T-cell (primary cell): ENCODE data around the gene GUCY2D. TPM values are rescaled to one million over a fixed set of nuclear protein-coding genes. Genes with fewer than 3 reads are reported as not detected.
A peak's percentile ranks its signal among the peaks of the same experiment; 100 is the strongest.

ENCODE experiments used
- ATAC-seq, 4 experiments: fragments of 200-7000 bp in 3 of 4; fragments of 150-1000 bp in 1 of 4; cut with Tn5 transposase; replicated peaks in 1 of 4; 1 replicate in 3 of 4; 2 replicates in 1 of 4; pipeline ENCODE4 v1.10.0; 2021; ENCODE audit warnings: moderate library complexity in 3 of 4, mild to moderate bottlenecking in 2 of 4, moderate number of reproducible peaks in 1 of 4
- CTCF ChIA-PET, 2 donors: fragments of 300-600 bp; sonication (Branson Sonifier 250); formaldehyde crosslinking; loops; one replicate each; lab custom pipeline; 2022; ENCODE audit warnings: antibody characterized with exemption in 2 of 2; lab: Charles Lee
- POLR2A ChIA-PET, 2 donors: fragments of 300-600 bp; sonication (Branson Sonifier 250); formaldehyde crosslinking; loops; one replicate each; lab custom pipeline; 2022; ENCODE audit warnings: antibody characterized with exemption in 2 of 2; lab: Charles Lee
- DNase-seq, 35 experiments: peaks; one replicate each; pipeline versions ENCODE4 v3.0.0 to v3.0.0-alpha.2; 2013 to 2023
- H3K27ac ChIP-seq: one replicate; pipeline ENCODE4 v1.5.1; 2013; ENCODE audit warnings: low read length
- H3K27me3 ChIP-seq, 2 experiments: replicated peaks in 1 of 2; 1 replicate in 1 of 2; 2 replicates in 1 of 2; pipeline versions ENCODE4 v1.6.1 to v1.7.0; 2013; ENCODE audit warnings: low read length in 1 of 2, mixed read lengths in 1 of 2; ENCODE audit not compliant: control insufficient read depth in 2 of 2, insufficient read depth in 2 of 2; ENCODE audit errors: extremely low read depth in 1 of 2
- H3K36me3 ChIP-seq, 2 donors: 1 replicate in 1 of 2; 2 replicates in 1 of 2; pipeline versions ENCODE4 v1.6.1 to v1.7.0; 2013; ENCODE audit warnings: low read length in 1 of 2; ENCODE audit not compliant: control insufficient read depth in 2 of 2, insufficient read depth in 1 of 2; ENCODE audit errors: extremely low read depth in 1 of 2
- H3K4me1 ChIP-seq, 2 experiments: 1 replicate in 1 of 2; 2 replicates in 1 of 2; pipeline versions ENCODE4 v1.6.1 to v1.7.0; 2013; ENCODE audit warnings: low read length in 2 of 2, mixed read lengths in 1 of 2; ENCODE audit not compliant: insufficient read depth in 2 of 2, control insufficient read depth in 1 of 2; ENCODE audit errors: extremely low read depth in 1 of 2
- H3K4me3 ChIP-seq, 2 donors: 1 replicate in 1 of 2; 2 replicates in 1 of 2; pipeline versions ENCODE4 v1.5.1 to v1.7.0; 2013; ENCODE audit warnings: mild to moderate bottlenecking in 2 of 2, low read length in 1 of 2, moderate library complexity in 1 of 2; ENCODE audit not compliant: control insufficient read depth in 1 of 2; ENCODE audit errors: extremely low read depth in 1 of 2
- H3K9me3 ChIP-seq: 2 replicates; pipeline ENCODE4 v1.7.0; 2013
- H3K27ac Mint-ChIP-seq, 2 donors: one replicate each; pipeline ENCODE4 v1.8.0; 2020 to 2021; ENCODE audit warnings: mild to moderate bottlenecking in 2 of 2, mixed read lengths in 2 of 2
- H3K27me3 Mint-ChIP-seq, 2 donors: one replicate each; pipeline ENCODE4 v1.8.0; 2021 to 2022; ENCODE audit warnings: mixed read lengths in 2 of 2
- H3K36me3 Mint-ChIP-seq: one replicate; pipeline ENCODE4 v1.8.0; 2021; ENCODE audit warnings: mixed read lengths
- H3K4me1 Mint-ChIP-seq, 3 donors: one replicate each; pipeline ENCODE4 v1.8.0; 2020 to 2022; ENCODE audit warnings: mixed read lengths in 3 of 3, mild to moderate bottlenecking in 1 of 3
- H3K4me3 Mint-ChIP-seq, 3 donors: one replicate each; pipeline ENCODE4 v1.8.0; 2020 to 2022; ENCODE audit warnings: mild to moderate bottlenecking in 3 of 3, mixed read lengths in 3 of 3, moderate library complexity in 3 of 3
- H3K9me3 Mint-ChIP-seq, 3 donors: one replicate each; pipeline ENCODE4 v1.8.0; 2020 to 2022; ENCODE audit warnings: mixed read lengths in 3 of 3
- WGBS: methylation state at CpG from one replicate; pipeline ENCODE4 v1.1.5; 2013; ENCODE audit warnings: missing lambda C conversion rate; ENCODE audit not compliant: insufficient coverage; 5-methylcytosine and 5-hydroxymethylcytosine counted together
- total RNA-seq, 35 experiments: library from RNA in 6 of 35; stranded (reverse) in 6 of 35; fragments of 120-200 nt in 1 of 35; gene quantifications; one replicate each; pipeline versions ENCODE4 v1.2.1 to v1.2.4 and lab custom pipeline; 2013 to 2026

The GUCY2D gene
- total RNA-seq, 5 donors from 2014 or later (not counting 1 experiment from before 2014, with no cell fraction given): 0.06 TPM; not detected in 4

DNA sequence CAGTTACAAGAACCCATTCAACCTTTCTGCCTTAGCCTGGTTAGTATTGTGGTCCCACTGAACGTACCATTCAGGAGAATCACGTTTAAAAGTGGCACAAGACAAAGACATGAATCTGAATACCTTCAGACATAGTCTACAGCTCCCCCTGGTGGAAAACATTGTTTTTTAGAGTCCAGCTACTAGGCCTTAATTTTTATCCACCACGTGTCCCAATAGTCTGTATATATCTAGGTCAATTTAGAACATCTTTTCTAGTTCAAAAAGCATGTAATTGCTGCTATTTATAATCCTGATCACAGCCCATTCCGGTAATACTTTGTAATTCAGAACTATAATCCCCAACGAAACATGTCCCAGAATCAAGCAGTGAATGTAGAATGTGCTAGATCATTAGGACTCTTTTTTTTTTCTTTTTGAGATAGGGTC is 13.7 kb upstream of the GUCY2D start:
- peaks cover 0 to 8% of the 10 kb centered on the region in 2 experiments for H3K27me3 ChIP-seq
- H3K36me3 ChIP-seq: no peaks in the 10 kb centered on the region
- no peak overlapping the region for H3K27ac ChIP-seq
- ChIA-PET CTCF (interaction anchor here (0.6 to 2.8 kb wide), 20 partner anchors 30 to 443 kb away, joined by 3 to 32 read pairs (median 4); partner anchors contain the start of genes CNTROB (in 1 of the 2), NAA38 (in 1 of the 2), RNF227 (in 1 of the 2) and TRAPPC1 (in 1 of the 2)), POLR2A (no interaction called here)
- peak in 20 of 35 experiments; percentile 14 to 91 (median 39) for DNase-seq
- no peaks in the 10 kb centered on the region for H3K9me3 Mint-ChIP-seq
- H3K4me3 ChIP-seq: no peak overlapping the region
- H3K4me3 Mint-ChIP-seq: peak overlapping the region; percentile 44 to 88 (median 75)
- H3K4me1 ChIP-seq: peaks cover 2 to 15% of the 10 kb centered on the region in 2 experiments
- ATAC-seq: peak; percentile 31 to 46 (median 35)
- peaks cover 18 to 26% (median 20%) of the 10 kb centered on the region in 3 donors for H3K4me1 Mint-ChIP-seq
- 0% methylated on average over 2 of the region's 5 CpGs for WGBS
- peaks cover 0 to 4% of the 10 kb centered on the region in 2 donors for H3K27me3 Mint-ChIP-seq
- H3K27ac Mint-ChIP-seq: peak overlapping the region; percentile 89 to 90
- H3K36me3 Mint-ChIP-seq: no peaks in the 10 kb centered on the region
- no peaks in the 10 kb centered on the region for H3K9me3 ChIP-seq

DNA sequence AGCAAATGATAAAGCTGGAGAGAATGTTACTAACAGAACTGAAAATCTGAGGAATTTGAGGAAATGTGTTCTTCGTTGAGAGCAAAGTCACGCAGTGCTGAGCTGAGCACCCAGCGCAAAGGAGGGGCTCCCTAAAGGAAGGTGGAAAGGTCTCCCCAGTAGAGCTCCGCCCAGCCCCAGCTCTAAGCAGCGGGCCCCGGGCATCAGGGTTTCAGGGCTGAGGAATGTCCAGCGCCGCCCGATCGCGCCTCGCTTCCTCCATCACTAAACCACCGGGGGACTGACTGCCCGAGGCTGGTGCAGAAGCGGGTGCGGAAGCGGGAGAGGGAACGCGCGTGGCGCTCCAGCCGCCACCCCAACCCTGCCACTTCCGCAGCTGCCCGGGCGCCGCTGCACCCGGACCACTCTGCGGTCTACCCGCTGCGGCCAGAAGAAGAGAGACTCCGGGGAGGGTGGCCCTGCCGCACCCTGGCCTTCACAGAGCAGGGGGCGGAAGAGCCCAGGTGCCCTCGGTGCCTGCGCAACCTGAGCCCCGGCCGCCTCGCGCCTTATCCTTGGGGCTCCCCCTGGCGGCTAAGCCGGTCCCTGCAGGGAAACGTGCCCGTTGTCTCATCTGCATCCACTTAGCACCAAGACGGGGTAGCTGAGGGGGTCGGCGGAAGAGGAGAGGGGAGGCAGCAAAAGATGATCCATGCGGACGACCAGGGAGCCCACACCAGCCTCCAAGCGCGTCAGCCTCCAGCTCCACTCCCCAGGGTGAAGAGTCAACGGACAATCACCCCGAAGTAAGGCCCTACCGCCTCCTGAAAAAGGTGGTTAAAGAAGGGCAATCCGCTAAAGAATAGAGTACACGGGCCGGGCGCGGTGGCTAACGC is 12.4 kb upstream of the GUCY2D start:
- 3% methylated on average over 37 of the region's 59 CpGs for WGBS
- Mint-ChIP-seq H3K27me3 (peaks cover 0 to 4% of the 10 kb centered on the region in 2 donors), H3K36me3 (no peaks in the 10 kb centered on the region), H3K27ac (peak overlapping the region; percentile 90), H3K9me3 (no peaks in the 10 kb centered on the region), H3K4me1 (peaks cover 18 to 26% (median 20%) of the 10 kb centered on the region in 3 donors), H3K4me3 (peak overlapping the region; percentile 75 to 88 (median 78))
- ATAC-seq (peak; percentile 88 to 97 (median 93)), DNase-seq (peak; percentile 71 to 98 (median 89))
- ChIA-PET POLR2A (interaction anchor here (0.5 to 0.7 kb wide), 3 partner anchors 24 to 128 kb away, joined by 3 to 4 read pairs (median 3); partner anchors contain the start of gene ALOXE3 (in 1 of the 2)), CTCF (interaction anchor here (0.6 to 2.8 kb wide), 27 partner anchors 10 to 247 kb away, joined by 3 to 32 read pairs (median 4); partner anchors contain the start of genes KDM6B (in 1 of the 2), NAA38 (in 1 of the 2) and RNF227 (in 1 of the 2))
- H3K27ac ChIP-seq: peak overlapping the region; percentile 73
- H3K36me3 ChIP-seq: no peaks in the 10 kb centered on the region
- H3K9me3 ChIP-seq: no peaks in the 10 kb centered on the region
- H3K4me3 ChIP-seq: peak overlapping the region; percentile 49 to 55
- peaks cover 2 to 15% of the 10 kb centered on the region in 2 experiments for H3K4me1 ChIP-seq
- peaks cover 0 to 7% of the 10 kb centered on the region in 2 experiments for H3K27me3 ChIP-seq

DNA sequence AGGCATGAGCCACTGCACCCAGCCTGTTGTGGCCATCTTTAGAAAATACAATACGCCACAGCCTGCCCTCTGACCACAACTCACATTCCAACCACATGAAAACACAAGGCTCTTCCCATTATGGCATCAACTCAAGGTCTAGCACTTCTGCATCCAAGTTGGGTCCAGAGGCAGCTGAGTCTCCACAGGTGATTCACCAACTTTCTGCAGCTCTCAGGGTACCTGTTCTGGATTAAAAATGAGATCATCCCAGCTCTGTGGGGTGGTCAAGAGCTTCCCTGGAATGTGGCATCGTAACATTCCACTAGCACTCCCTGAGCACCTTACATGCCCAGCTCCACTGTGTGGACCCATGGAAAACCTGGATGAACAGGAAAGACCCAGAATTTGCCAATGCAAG is 9.9 kb upstream of the GUCY2D start:
- Histone ChIP-seq H3K4me3 (no peak overlapping the region), H3K27me3 (peaks cover 0 to 8% of the 10 kb centered on the region in 2 experiments), H3K27ac (no peak overlapping the region), H3K4me1 (peaks cover 2 to 18% of the 10 kb centered on the region in 2 experiments), H3K9me3 (no peaks in the 10 kb centered on the region), H3K36me3 (no peaks in the 10 kb centered on the region)
- ChIA-PET POLR2A (no interaction called here), CTCF (interaction anchor here (0.6 to 1.2 kb wide), 5 partner anchors 9 to 178 kb away, joined by 3 read pairs; no protein-coding TSS in a partner anchor)
- H3K4me3 Mint-ChIP-seq: no peak overlapping the region
- 95% methylated on average over 2 of the region's 2 CpGs for WGBS
- peaks cover 20 to 26% (median 25%) of the 10 kb centered on the region in 3 donors for H3K4me1 Mint-ChIP-seq
- peaks cover 0 to 5% of the 10 kb centered on the region in 2 donors for H3K27me3 Mint-ChIP-seq
- no peak for DNase-seq
- no peaks in the 10 kb centered on the region for H3K36me3 Mint-ChIP-seq
- H3K9me3 Mint-ChIP-seq: no peaks in the 10 kb centered on the region
- H3K27ac Mint-ChIP-seq: no peak overlapping the region
- no peak for ATAC-seq

DNA sequence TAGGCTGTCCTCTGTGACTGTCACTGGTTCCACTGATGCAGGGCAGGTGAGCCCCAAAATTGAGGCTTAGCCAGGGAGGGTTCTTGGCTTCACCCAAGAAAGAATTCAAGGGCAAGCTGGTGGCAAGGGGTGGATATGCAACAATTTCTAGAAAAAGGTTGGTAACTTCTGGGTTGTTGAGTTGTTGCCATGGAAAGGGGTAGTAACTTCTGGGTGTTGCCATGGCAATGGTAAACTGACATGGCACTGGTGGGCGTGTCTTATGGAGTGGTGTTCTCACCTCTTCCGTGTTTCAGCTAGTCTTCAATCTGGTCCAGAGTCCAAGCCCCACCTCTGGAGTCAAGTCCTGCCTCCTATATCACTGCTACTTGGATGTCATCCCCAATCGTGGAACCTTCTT is 9.5 kb upstream of the GUCY2D start:
- Histone ChIP-seq H3K9me3 (no peaks in the 10 kb centered on the region), H3K36me3 (no peaks in the 10 kb centered on the region), H3K4me3 (no peak overlapping the region), H3K27ac (no peak overlapping the region), H3K27me3 (peaks cover 0 to 11% of the 10 kb centered on the region in 2 experiments), H3K4me1 (peaks cover 2 to 18% of the 10 kb centered on the region in 2 experiments)
- 86% methylated on average over 2 of the region's 3 CpGs for WGBS
- H3K4me1 Mint-ChIP-seq: peaks cover 20 to 26% (median 25%) of the 10 kb centered on the region in 3 donors
- H3K4me3 Mint-ChIP-seq: no peak overlapping the region
- DNase-seq (peak in 2 of 35 experiments; percentile 15 to 20), ATAC-seq (no peak)
- H3K9me3 Mint-ChIP-seq: no peaks in the 10 kb centered on the region
- ChIA-PET CTCF (interaction anchor here (0.6 to 1.2 kb wide), 4 partner anchors 9 to 131 kb away, joined by 3 read pairs; no protein-coding TSS in a partner anchor), POLR2A (no interaction called here)
- H3K27me3 Mint-ChIP-seq: peaks cover 0 to 5% of the 10 kb centered on the region in 2 donors
- H3K36me3 Mint-ChIP-seq: no peaks in the 10 kb centered on the region
- no peak overlapping the region for H3K27ac Mint-ChIP-seq

DNA sequence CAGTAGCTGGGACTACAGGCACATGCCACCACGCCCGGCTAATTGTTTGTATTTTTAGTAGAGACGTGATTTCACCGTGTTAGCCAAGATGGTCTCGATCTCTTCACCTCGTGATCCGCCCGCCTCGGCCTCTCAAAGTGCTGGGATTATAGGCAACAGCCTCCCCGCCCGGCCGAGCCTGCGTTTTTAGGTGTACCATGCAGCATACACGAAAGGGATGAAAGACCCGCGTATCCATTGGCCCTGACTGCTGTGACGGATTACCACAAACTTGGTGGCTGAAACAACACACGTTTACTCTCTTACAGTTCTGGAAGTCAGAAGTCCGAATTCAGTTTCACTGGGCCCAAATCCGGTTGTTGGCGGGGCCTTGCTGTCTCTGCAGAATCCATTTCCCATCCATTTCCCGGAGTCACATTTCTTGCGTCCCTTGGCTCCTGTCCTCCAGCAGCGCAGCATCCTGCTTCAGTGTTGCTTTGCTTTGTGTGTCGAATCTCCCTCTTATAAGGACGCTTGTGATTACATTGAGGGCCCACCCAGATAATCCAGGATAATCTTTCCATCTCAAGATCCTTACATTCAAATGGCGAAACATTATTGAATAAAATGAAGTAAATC is 8.3 kb upstream of the GUCY2D start:
- no peak for ATAC-seq
- no peak overlapping the region for H3K4me3 Mint-ChIP-seq
- peaks cover 16 to 22% (median 19%) of the 10 kb centered on the region in 3 donors for H3K4me1 Mint-ChIP-seq
- Histone ChIP-seq H3K27me3 (peaks cover 0 to 21% of the 10 kb centered on the region in 2 experiments), H3K36me3 (no peaks in the 10 kb centered on the region), H3K4me1 (peaks cover 2 to 17% of the 10 kb centered on the region in 2 experiments), H3K27ac (no peak overlapping the region), H3K9me3 (no peaks in the 10 kb centered on the region), H3K4me3 (no peak overlapping the region)
- H3K9me3 Mint-ChIP-seq: no peaks in the 10 kb centered on the region
- H3K27me3 Mint-ChIP-seq: peaks cover 7 to 12% of the 10 kb centered on the region in 2 donors
- no peak overlapping the region for H3K27ac Mint-ChIP-seq
- 90% methylated on average over 23 of the region's 27 CpGs for WGBS
- H3K36me3 Mint-ChIP-seq: no peaks in the 10 kb centered on the region
- DNase-seq: no peak
- ChIA-PET CTCF (no interaction called here), POLR2A (no interaction called here)
